ENCODE measurements around the gene CASK.

GRCh38 chrX:41684138-41684537 is 239.2 kb downstream of the CASK start:
- no peak for TF ChIP-seq HIVEP1 (CRISPR knock-in tag; IDR thresholded peaks at IDR 0.05)
- no peak for TF ChIP-seq AGO1 (IDR thresholded peaks at IDR 0.05; ENCODE audit: low read depth, low read length, poor library complexity, severe bottlenecking)
- no peak for TF ChIP-seq ZNF770 (CRISPR knock-in tag; IDR thresholded peaks at IDR 0.05)

All from HepG2 (cell line).